Endothelial cell of umbilical vein (primary cell): ENCODE data around the gene HYDIN. TPM values are rescaled to one million over a fixed set of nuclear protein-coding genes. Genes with fewer than 3 reads are reported as not detected.
"Not testable (repeated sequence)": the region's sequence is repeated elsewhere in the genome, so short reads cannot be mapped to it uniquely, and the experiment has no call there.

Source experiments
- BruUV-seq: library from RNA; stranded (reverse); fragments of 400-500 nt; replicated peaks from 2 replicates; lab custom pipeline; 2021; lab: Mats Ljungman, UMichigan
- CTCF ChIA-PET: fragments of 300-600, 350-600 bp; sonication (Branson Sonifier 250); formaldehyde crosslinking; loops from one replicate; lab custom pipeline; 2021; ENCODE audit warnings: antibody characterized with exemption, inconsistent platforms; lab: Charles Lee
- POLR2A ChIA-PET: fragments of 300-600, 350-600 bp; sonication (Branson Sonifier 250); formaldehyde crosslinking; loops from one replicate; lab custom pipeline; 2021; ENCODE audit warnings: antibody characterized with exemption, inconsistent platforms; lab: Charles Lee
- DNase-seq: peaks from one replicate; pipeline ENCODE4 v3.0.0-alpha.2; 2011; ENCODE audit warnings: low read depth, low spot score
- FAIRE-seq: peaks from 2 replicates; lab custom pipeline; 2011; peaks lifted over from hg19 to GRCh38; lab: Jason Lieb, UNC
- H2AFZ ChIP-seq: 2 replicates; pipeline ENCODE4 v1.6.0; 2012; ENCODE audit warnings: low read depth, low read length, control low read depth, inconsistent platforms
- H3K27ac ChIP-seq: 2 replicates; pipeline ENCODE4 v1.5.1; 2011; ENCODE audit warnings: low read depth, mild to moderate bottlenecking, control low read depth, low read length, moderate library complexity; ENCODE audit not compliant: insufficient read depth
- H3K27me3 ChIP-seq, 2 experiments: 2 replicates each; pipeline versions ENCODE4 v1.6.0 to v1.6.1; 2011; ENCODE audit warnings: low read length in 2 of 2, mixed read lengths in 1 of 2; ENCODE audit not compliant: control insufficient read depth in 2 of 2, insufficient read depth in 2 of 2
- H3K36me3 ChIP-seq, 2 experiments: 2 replicates in 1 of 2; 3 replicates in 1 of 2; pipeline ENCODE4 v1.5.1; 2011; ENCODE audit warnings: low read length in 2 of 2, mild to moderate bottlenecking in 1 of 2, moderate library complexity in 1 of 2; ENCODE audit not compliant: control insufficient read depth in 2 of 2, insufficient read depth in 2 of 2; ENCODE audit errors: extremely low read depth in 1 of 2
- H3K4me1 ChIP-seq: 3 replicates; pipeline ENCODE4 v1.5.1; 2011; ENCODE audit warnings: mild to moderate bottlenecking, low read length; ENCODE audit not compliant: control insufficient read depth, insufficient read depth; ENCODE audit errors: extremely low read depth
- H3K4me2 ChIP-seq: 2 replicates; pipeline ENCODE4 v1.6.1; 2011; ENCODE audit warnings: low read length, control low read depth, mixed read lengths; ENCODE audit not compliant: insufficient read depth
- H3K4me3 ChIP-seq, 3 experiments: fragments of 200-600 bp in 1 of 3; sonication (generic), shearing (Covaris generic) in 1 of 3; replicated peaks in 1 of 3; 2 replicates each; pipeline ENCODE4 v1.5.1; 2011 to 2016; ENCODE audit warnings: control low read depth in 3 of 3, low read length in 3 of 3, mild to moderate bottlenecking in 2 of 3, inconsistent platforms in 1 of 3, low read depth in 1 of 3, moderate library complexity in 1 of 3; ENCODE audit not compliant: insufficient read depth in 1 of 3
- H3K79me2 ChIP-seq: 2 replicates; pipeline ENCODE4 v1.6.0; 2012; ENCODE audit warnings: low read length, inconsistent platforms; ENCODE audit not compliant: control insufficient read depth, insufficient read depth
- H3K9ac ChIP-seq: replicated peaks from 2 replicates; pipeline ENCODE3; 2011; ENCODE audit warnings: low read length, control low read depth; ENCODE audit not compliant: insufficient read depth; ENCODE audit errors: extremely low read depth
- H3K9me1 ChIP-seq: replicated peaks from 3 replicates; pipeline ENCODE4 v1.6.0; 2011; ENCODE audit warnings: mild to moderate bottlenecking, low read length; ENCODE audit not compliant: control insufficient read depth, insufficient read depth; ENCODE audit errors: extremely low read depth
- H3K9me3 ChIP-seq: replicated peaks from 2 replicates; pipeline ENCODE4 v1.5.1; 2012; ENCODE audit warnings: low read length, inconsistent platforms; ENCODE audit not compliant: control insufficient read depth, insufficient read depth
- H4K20me1 ChIP-seq: replicated peaks from 2 replicates; pipeline ENCODE3; 2011; ENCODE audit warnings: mild to moderate bottlenecking, low read length; ENCODE audit not compliant: control insufficient read depth, insufficient read depth; ENCODE audit errors: extremely low read depth
- dilution Hi-C: fragments of 300-500 bp; cut with MboI; formaldehyde crosslinking; loops from one replicate; pipeline ENCODE4 v1.15.0; 2019; ENCODE audit warnings: low sequenced_read_pairs; ENCODE audit not compliant: extremely low pct_ligation_motif_present
- intact Hi-C: fragments of 100-400 bp; cut with micrococcal nuclease; formaldehyde crosslinking; loops from one replicate; pipeline ENCODE4 v1.10.0; 2022
- polyA plus RNA-seq, 4 experiments: library from polyadenylated mRNA; depleted of rRNA in 3 of 4; stranded (reverse) in 3 of 4; unstranded in 1 of 4; fragments of >200 nt; gene quantifications; 2 replicates each; pipeline versions ENCODE4 v1.2.1 to v1.2.3, GENCODE V29; 2011 to 2012; ENCODE audit warnings: missing spikeins in 1 of 4
- total RNA-seq: library from RNA; stranded (reverse); gene quantifications from 2 replicates; pipeline ENCODE4 v1.2.3, GENCODE V29; 2021

The HYDIN gene
- total and polyA plus RNA-seq, 2 donors (not counting 3 experiments of a cell fraction or from before 2014, with no cell fraction given): not detected

DNA sequence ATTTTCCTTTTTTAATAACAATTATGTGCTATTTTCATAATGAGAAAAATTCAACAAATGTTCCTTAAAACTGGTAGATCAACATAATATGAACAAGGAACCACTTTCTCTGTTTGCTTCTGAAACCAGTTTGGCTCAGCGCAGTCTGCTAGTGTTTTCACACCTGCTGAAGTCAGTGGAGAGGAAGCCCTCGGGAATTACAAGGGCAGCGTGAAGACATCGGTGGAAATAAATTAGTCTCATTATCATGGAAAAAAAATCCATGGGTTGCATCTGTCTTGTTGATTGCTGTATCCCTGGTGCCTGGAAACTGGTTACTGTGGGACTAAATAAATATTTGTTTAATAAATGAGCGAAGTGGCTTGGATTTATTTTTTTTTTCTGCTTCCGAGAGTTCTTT lies 245.8 kb downstream of the HYDIN start:
- H3K36me3 ChIP-seq, H3K27ac ChIP-seq, intact Hi-C loops, H3K4me2 ChIP-seq, H3K79me2 ChIP-seq, H3K9me1 ChIP-seq, dilution Hi-C loops, BruUV-seq, H3K9ac ChIP-seq, H2AFZ ChIP-seq, POLR2A ChIA-PET, DNase-seq, H3K9me3 ChIP-seq, CTCF ChIA-PET, H3K4me1 ChIP-seq, H3K4me3 ChIP-seq, H4K20me1 ChIP-seq, H3K27me3 ChIP-seq, FAIRE-seq: not testable (repeated sequence)

DNA sequence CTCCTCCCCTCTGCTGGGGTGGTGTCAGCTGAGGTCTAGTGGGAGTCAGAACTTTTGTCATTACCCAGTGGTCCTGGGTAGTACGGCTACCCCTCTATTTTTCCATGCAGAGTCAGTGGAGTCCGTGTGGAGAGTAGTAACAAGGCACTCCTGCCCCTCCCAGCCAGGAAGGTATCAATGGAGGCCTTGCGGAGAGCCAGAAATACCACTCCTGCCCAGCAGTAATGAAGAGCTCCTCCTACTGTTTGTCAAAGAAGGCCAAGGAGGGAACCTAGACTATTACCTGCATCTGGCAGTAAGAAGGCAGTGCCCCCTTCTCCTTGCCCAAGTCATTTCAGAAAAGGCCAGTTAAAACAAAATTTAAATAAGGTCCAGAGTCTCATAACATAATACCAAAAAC lies 262.2 kb downstream of the HYDIN start:
- H3K9ac ChIP-seq, BruUV-seq: not testable (repeated sequence)

DNA sequence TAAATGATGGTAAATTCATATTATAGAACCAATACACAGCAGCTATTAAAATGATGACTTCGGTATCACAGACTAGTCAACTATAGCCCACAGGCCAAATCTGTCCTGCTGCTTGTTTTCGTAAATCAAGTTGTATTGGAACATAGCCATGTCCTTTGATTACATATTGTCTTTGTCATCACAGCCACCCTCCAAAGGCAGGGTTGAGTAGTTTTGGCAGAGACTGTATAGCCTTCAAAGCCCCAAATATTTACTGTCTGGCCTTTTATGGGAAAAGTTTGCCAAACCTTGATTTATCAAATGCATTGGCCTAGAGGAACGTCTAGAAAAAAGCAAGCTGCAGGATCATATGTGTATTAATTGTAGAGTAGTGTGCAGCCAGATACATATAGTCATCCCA lies 270.4 kb downstream of the HYDIN start:
- H3K36me3 ChIP-seq, CTCF ChIA-PET, H3K79me2 ChIP-seq, H3K27me3 ChIP-seq, POLR2A ChIA-PET, H3K9me3 ChIP-seq, H4K20me1 ChIP-seq, H3K4me2 ChIP-seq, H2AFZ ChIP-seq, dilution Hi-C loops, H3K27ac ChIP-seq, DNase-seq, H3K4me1 ChIP-seq, H3K9me1 ChIP-seq, intact Hi-C loops, H3K9ac ChIP-seq, BruUV-seq, H3K4me3 ChIP-seq, FAIRE-seq: not testable (repeated sequence)

More for the DNA sequence above, 262.2 kb downstream of the HYDIN start:
- H3K79me2 ChIP-seq, H3K27ac ChIP-seq, H3K36me3 ChIP-seq, CTCF ChIA-PET, H3K4me2 ChIP-seq, dilution Hi-C loops, H2AFZ ChIP-seq, H3K4me1 ChIP-seq, DNase-seq, H3K9me3 ChIP-seq, H4K20me1 ChIP-seq, H3K4me3 ChIP-seq, H3K27me3 ChIP-seq, intact Hi-C loops, FAIRE-seq, H3K9me1 ChIP-seq, POLR2A ChIA-PET: not testable (repeated sequence)

DNA sequence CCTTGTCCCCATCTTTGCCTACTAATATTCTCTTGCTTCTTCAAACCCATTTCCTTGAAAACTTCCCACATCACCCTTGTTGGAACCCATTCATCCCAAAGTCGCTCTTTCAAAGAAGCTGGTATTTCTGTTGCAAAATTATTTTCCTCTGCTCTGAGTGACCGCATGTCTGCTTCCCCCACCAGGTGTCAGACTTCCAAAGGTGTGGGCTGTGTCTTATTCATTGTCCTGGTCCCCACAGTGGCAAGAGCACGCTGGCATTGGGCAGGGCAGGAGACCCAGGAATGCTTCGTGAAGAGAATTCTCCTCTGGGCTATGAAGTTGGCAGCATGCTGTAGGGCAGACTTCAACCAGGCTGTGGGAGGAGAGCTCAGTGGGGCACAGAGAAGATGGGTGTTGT lies 275.6 kb downstream of the HYDIN start:
- H2AFZ ChIP-seq, CTCF ChIA-PET, BruUV-seq, H4K20me1 ChIP-seq, H3K79me2 ChIP-seq, H3K27me3 ChIP-seq, H3K4me3 ChIP-seq, POLR2A ChIA-PET, H3K36me3 ChIP-seq, FAIRE-seq, DNase-seq, H3K9me3 ChIP-seq, H3K4me2 ChIP-seq, H3K27ac ChIP-seq, H3K9ac ChIP-seq, H3K4me1 ChIP-seq, intact Hi-C loops, H3K9me1 ChIP-seq, dilution Hi-C loops: not testable (repeated sequence)
